Keratinocyte (primary cell): ENCODE data around the gene IFTAP. TPM values are rescaled to one million over a fixed set of nuclear protein-coding genes. Genes with fewer than 3 reads are reported as not detected.

ENCODE experiments used
- DNase-seq: peaks from one replicate; pipeline ENCODE4 v3.0.0-alpha.2; 2011; ENCODE audit warnings: low read depth, missing footprints, low spot score
- FAIRE-seq: peaks from 2 replicates; lab custom pipeline; 2011; peaks lifted over from hg19 to GRCh38; lab: Jason Lieb, UNC
- H2AFZ ChIP-seq: 2 replicates; pipeline ENCODE4 v1.6.0; 2012; ENCODE audit warnings: low read length, control low read depth, inconsistent platforms; ENCODE audit not compliant: control insufficient read depth
- H3K27ac ChIP-seq: 2 replicates; pipeline ENCODE4 v1.5.1; 2011; ENCODE audit warnings: low read length; ENCODE audit not compliant: control insufficient read depth, insufficient read depth
- H3K27me3 ChIP-seq: 3 replicates; pipeline ENCODE4 v1.6.0; 2011; ENCODE audit warnings: low read length; ENCODE audit not compliant: control insufficient read depth, insufficient read depth; ENCODE audit errors: extremely low read depth
- H3K36me3 ChIP-seq, 2 experiments: 2 replicates in 1 of 2; 3 replicates in 1 of 2; pipeline ENCODE4 v1.5.1; 2011; ENCODE audit warnings: low read length in 2 of 2, mild to moderate bottlenecking in 1 of 2; ENCODE audit not compliant: control insufficient read depth in 2 of 2, insufficient read depth in 2 of 2; ENCODE audit errors: extremely low read depth in 1 of 2
- H3K4me1 ChIP-seq: 3 replicates; pipeline ENCODE4 v1.5.1; 2011; ENCODE audit warnings: low read length; ENCODE audit not compliant: control insufficient read depth, insufficient read depth; ENCODE audit errors: extremely low read depth
- H3K4me2 ChIP-seq: 3 replicates; pipeline ENCODE4 v1.6.0; 2011; ENCODE audit warnings: low read depth, low read length; ENCODE audit not compliant: control insufficient read depth, insufficient read depth; ENCODE audit errors: extremely low read depth
- H3K4me3 ChIP-seq, 3 experiments: fragments of 200-600 bp in 1 of 3; sonication (generic) in 1 of 3; 2 replicates in 2 of 3; 3 replicates in 1 of 3; pipeline ENCODE4 v1.5.1; 2011 to 2016; ENCODE audit warnings: low read length in 3 of 3, mild to moderate bottlenecking in 3 of 3, control low read depth in 2 of 3, inconsistent platforms in 1 of 3, low read depth in 1 of 3, mixed read lengths in 1 of 3, mixed run types in 1 of 3, moderate library complexity in 1 of 3; ENCODE audit not compliant: control insufficient read depth in 2 of 3, insufficient read depth in 2 of 3; ENCODE audit errors: extremely low read depth in 1 of 3
- H3K79me2 ChIP-seq: 2 replicates; pipeline ENCODE4 v1.6.0; 2012; ENCODE audit warnings: low read length; ENCODE audit not compliant: control insufficient read depth, insufficient read depth
- H3K9ac ChIP-seq: 3 replicates; pipeline ENCODE4 v1.6.0; 2011; ENCODE audit warnings: low read length; ENCODE audit not compliant: control insufficient read depth, insufficient read depth; ENCODE audit errors: extremely low read depth
- H3K9me1 ChIP-seq: 3 replicates; pipeline ENCODE4 v1.6.0; 2011; ENCODE audit warnings: low read length; ENCODE audit not compliant: control insufficient read depth, insufficient read depth; ENCODE audit errors: extremely low read depth
- H3K9me3 ChIP-seq: 2 replicates; pipeline ENCODE4 v1.5.1; 2012; ENCODE audit warnings: low read depth, low read length; ENCODE audit not compliant: control insufficient read depth
- H4K20me1 ChIP-seq: 3 replicates; pipeline ENCODE4 v1.6.0; 2011; ENCODE audit warnings: low read length; ENCODE audit not compliant: control insufficient read depth, insufficient read depth; ENCODE audit errors: extremely low read depth
- EZH2 ChIP-seq: IDR thresholded peaks from one replicate; pipeline ENCODE4 v1.6.1; 2012; ENCODE audit warnings: inconsistent platforms, mild to moderate bottlenecking, low read length, moderate library complexity
- dilution Hi-C: fragments of 300-500 bp; cut with MboI; formaldehyde crosslinking; loops from one replicate; pipeline ENCODE4 v1.7.0; 2020; ENCODE audit warnings: low sequenced_read_pairs; ENCODE audit not compliant: extremely low pct_ligation_motif_present
- polyA plus RNA-seq, 5 experiments: library from polyadenylated mRNA; depleted of rRNA in 3 of 5; stranded (reverse) in 3 of 5; stranded (forward) in 1 of 5; unstranded in 1 of 5; fragments of >200 nt; gene quantifications; 1 replicate in 1 of 5; 2 replicates in 3 of 5; 3 replicates in 1 of 5; pipeline versions ENCODE4 v1.2.1 to v1.2.3, GENCODE V29; 2011 to 2012; ENCODE audit warnings: missing spikeins in 2 of 5, low read depth in 1 of 5, low replicate concordance in 1 of 5
- TF ChIP-seq, protein P1 (sequence below), 3 experiments: IDR thresholded peaks in 1 of 3; conservative IDR thresholded peaks in 1 of 3; optimal IDR thresholded peaks in 1 of 3; 2 replicates in 2 of 3; 3 replicates in 1 of 3; pipeline versions ENCODE3 to v1.5.1; 2011; ENCODE audit warnings: low read length in 3 of 3, mild to moderate bottlenecking in 3 of 3, moderate library complexity in 2 of 3, control low read depth in 1 of 3, inconsistent platforms in 1 of 3; ENCODE audit not compliant: insufficient read depth in 2 of 3; ENCODE audit errors: extremely low read depth in 1 of 3

The IFTAP gene
- polyA plus RNA-seq, 1 donor (not counting 4 experiments of a cell fraction or from before 2014, with no cell fraction given): 22.8 TPM

GRCh38 chr11:36598051-36598450 lies 3.7 kb downstream of the IFTAP start, which contains the start of gene RAG2:
RAG2 (minus strand) TSS chr11:36598236; CDS start chr11:36594168, 4,068 bp downstream.
- H3K9me3 ChIP-seq: no peaks in the 10 kb centered on the region
- H2AFZ ChIP-seq: no peak within 1 kb of the TSS
- peaks cover 3% of the 10 kb centered on the region for H3K4me1 ChIP-seq
- FAIRE-seq: no peak
- H3K9ac ChIP-seq: no peak within 1 kb of the TSS
- H3K9me1 ChIP-seq: no peaks in the 10 kb centered on the region
- TF ChIP-seq, protein P1, sequence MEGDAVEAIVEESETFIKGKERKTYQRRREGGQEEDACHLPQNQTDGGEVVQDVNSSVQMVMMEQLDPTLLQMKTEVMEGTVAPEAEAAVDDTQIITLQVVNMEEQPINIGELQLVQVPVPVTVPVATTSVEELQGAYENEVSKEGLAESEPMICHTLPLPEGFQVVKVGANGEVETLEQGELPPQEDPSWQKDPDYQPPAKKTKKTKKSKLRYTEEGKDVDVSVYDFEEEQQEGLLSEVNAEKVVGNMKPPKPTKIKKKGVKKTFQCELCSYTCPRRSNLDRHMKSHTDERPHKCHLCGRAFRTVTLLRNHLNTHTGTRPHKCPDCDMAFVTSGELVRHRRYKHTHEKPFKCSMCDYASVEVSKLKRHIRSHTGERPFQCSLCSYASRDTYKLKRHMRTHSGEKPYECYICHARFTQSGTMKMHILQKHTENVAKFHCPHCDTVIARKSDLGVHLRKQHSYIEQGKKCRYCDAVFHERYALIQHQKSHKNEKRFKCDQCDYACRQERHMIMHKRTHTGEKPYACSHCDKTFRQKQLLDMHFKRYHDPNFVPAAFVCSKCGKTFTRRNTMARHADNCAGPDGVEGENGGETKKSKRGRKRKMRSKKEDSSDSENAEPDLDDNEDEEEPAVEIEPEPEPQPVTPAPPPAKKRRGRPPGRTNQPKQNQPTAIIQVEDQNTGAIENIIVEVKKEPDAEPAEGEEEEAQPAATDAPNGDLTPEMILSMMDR (optimal IDR thresholded peaks at IDR 0.05 in 1 of 3, IDR thresholded peaks at IDR 0.05 in 1 of 3, conservative IDR thresholded peaks at IDR 0.05 in 1 of 3; ENCODE audit: extremely low read depth in 1 of 3, insufficient read depth in 2 of 3, low read length in 3 of 3): no peak
- no peak for TF ChIP-seq EZH2
- H3K4me3 ChIP-seq: no peak within 1 kb of the TSS
- H3K27ac ChIP-seq: no peak within 1 kb of the TSS
- no peaks in the 10 kb centered on the region for H3K27me3 ChIP-seq
- no peaks in the 10 kb centered on the region for H4K20me1 ChIP-seq
- DNase-seq: no peak
- H3K36me3 ChIP-seq: no peaks in the 10 kb centered on the region
- no peak within 1 kb of the TSS for H3K4me2 ChIP-seq
- H3K79me2 ChIP-seq: no peaks in the 10 kb centered on the region
- dilution Hi-C loops: no loop called here

- no peaks in the 10 kb centered on the region for H3K9me3 ChIP-seq
- no peak overlapping the region for H3K4me2 ChIP-seq
- H3K27me3 ChIP-seq: no peaks in the 10 kb centered on the region
- DNase-seq (no peak), FAIRE-seq (no peak)
- H3K9ac ChIP-seq: no peak overlapping the region
- H2AFZ ChIP-seq: no peak overlapping the region
- H3K9me1 ChIP-seq: no peaks in the 10 kb centered on the region
- H3K4me3 ChIP-seq: no peak overlapping the region
- dilution Hi-C loops: no loop called here
- H3K27ac ChIP-seq: no peak overlapping the region
- no peaks in the 10 kb centered on the region for H3K36me3 ChIP-seq
- no peaks in the 10 kb centered on the region for H3K79me2 ChIP-seq
- peaks cover 2% of the 10 kb centered on the region for H3K4me1 ChIP-seq
- TF ChIP-seq, protein P1 (optimal IDR thresholded peaks at IDR 0.05 in 1 of 3, IDR thresholded peaks at IDR 0.05 in 1 of 3, conservative IDR thresholded peaks at IDR 0.05 in 1 of 3; ENCODE audit: extremely low read depth in 1 of 3, insufficient read depth in 2 of 3, low read length in 3 of 3): no peak
- H4K20me1 ChIP-seq: no peaks in the 10 kb centered on the region
Observed at GRCh38 chr11:36600180-36600579, 5.9 kb downstream of the IFTAP start.
